SK-N-SH (cell line): Measurements from ENCODE around the gene BTRC. TPM values are rescaled to one million over a fixed set of nuclear protein-coding genes. Genes with fewer than 3 reads are reported as not detected.

Experiments
- CTCF ChIA-PET: fragments of 300-600, 350-600 bp; formaldehyde crosslinking; extraction: SDS; loops from one replicate; lab custom pipeline; 2021; lab: Yijun Ruan, JAX
- POLR2A ChIA-PET: fragments of 350-600 bp; sonication (Branson Sonifier 250); formaldehyde crosslinking; extraction: SDS; loops from one replicate; lab custom pipeline; 2020; ENCODE audit warnings: antibody characterized with exemption, inconsistent platforms; lab: Yijun Ruan, JAX
- DNase-seq: peaks from one replicate; pipeline ENCODE4 v3.0.0; 2012
- H2AFZ ChIP-seq: fragments of 200-600 bp; sonication (generic); 2 replicates; pipeline ENCODE4 v1.8.1; 2016; ENCODE audit warnings: antibody characterized with exemption, mild to moderate bottlenecking, low read depth
- H3F3A ChIP-seq: fragments of 200-600 bp; sonication (generic); replicated peaks from 2 replicates; pipeline ENCODE3; 2016; ENCODE audit warnings: antibody characterized with exemption, mild to moderate bottlenecking; ENCODE audit not compliant: insufficient read depth
- H3K27ac ChIP-seq, 2 experiments: fragments of 200-500 bp in 1 of 2; fragments of 200-600 bp in 1 of 2; sonication (Bioruptor generic) in 1 of 2; sonication (generic), shearing (Covaris generic) in 1 of 2; 2 replicates each; pipeline versions ENCODE4 v1.5.1 to v1.6.1; 2014 to 2016; ENCODE audit warnings: low read depth in 2 of 2, inconsistent platforms in 1 of 2, low read length in 1 of 2, mild to moderate bottlenecking in 1 of 2, mixed read lengths in 1 of 2
- H3K27me3 ChIP-seq: fragments of 200-600 bp; sonication (generic), shearing (Covaris generic); 2 replicates; pipeline ENCODE4 v1.6.1; 2016; ENCODE audit warnings: mixed run types; ENCODE audit not compliant: insufficient read depth
- H3K36me3 ChIP-seq, 2 experiments: fragments of 200-500 bp in 1 of 2; fragments of 200-600 bp in 1 of 2; sonication (Bioruptor generic) in 1 of 2; sonication (generic) in 1 of 2; replicated peaks in 1 of 2; 2 replicates each; pipeline versions ENCODE3 to v1.5.1; 2014 to 2016; ENCODE audit warnings: low read length in 1 of 2, mild to moderate bottlenecking in 1 of 2; ENCODE audit not compliant: insufficient read depth in 2 of 2, control insufficient read depth in 1 of 2
- H3K4me1 ChIP-seq, 2 experiments: fragments of 200-500 bp in 1 of 2; fragments of 200-600 bp in 1 of 2; sonication (Bioruptor generic) in 1 of 2; sonication (generic), shearing (Covaris generic) in 1 of 2; 2 replicates each; pipeline versions ENCODE4 v1.5.1 to v1.6.1; 2014 to 2016; ENCODE audit warnings: low read depth in 1 of 2, low read length in 1 of 2, mixed run types in 1 of 2; ENCODE audit not compliant: insufficient read depth in 2 of 2, control insufficient read depth in 1 of 2
- H3K4me2 ChIP-seq: fragments of 200-600 bp; sonication (generic), shearing (Covaris generic); 2 replicates; pipeline ENCODE4 v1.6.1; 2017; ENCODE audit warnings: mixed run types
- H3K4me3 ChIP-seq, 2 experiments: fragments of 200-500 bp in 1 of 2; fragments of 200-600 bp in 1 of 2; sonication (Bioruptor generic) in 1 of 2; sonication (generic), shearing (Covaris generic) in 1 of 2; 2 replicates each; pipeline versions ENCODE4 v1.5.1 to v1.8.1; 2014 to 2016; ENCODE audit warnings: low read depth in 2 of 2, inconsistent platforms in 1 of 2, low read length in 1 of 2, mild to moderate bottlenecking in 1 of 2, mixed read lengths in 1 of 2, moderate library complexity in 1 of 2
- H3K79me2 ChIP-seq: fragments of 200-600 bp; sonication (generic); 2 replicates; pipeline ENCODE4 v1.8.1; 2017; ENCODE audit warnings: mild to moderate bottlenecking; ENCODE audit not compliant: insufficient read depth
- H3K9ac ChIP-seq: fragments of 200-600 bp; sonication (generic); 2 replicates; pipeline ENCODE4 v1.6.1; 2017; ENCODE audit warnings: mixed run types
- H3K9me2 ChIP-seq: fragments of 200-600 bp; sonication (generic); 2 replicates; pipeline ENCODE4 v1.6.1; 2017; ENCODE audit warnings: mixed run types
- H3K9me3 ChIP-seq: fragments of 200-600 bp; sonication (generic); 2 replicates; pipeline ENCODE4 v1.6.1; 2017; ENCODE audit warnings: mixed run types, mild to moderate bottlenecking, moderate library complexity
- H4K20me1 ChIP-seq: fragments of 200-600 bp; sonication (generic); 2 replicates; pipeline ENCODE4 v1.6.1; 2017; ENCODE audit warnings: mild to moderate bottlenecking, mixed run types; ENCODE audit not compliant: insufficient read depth
- CTCF ChIP-seq: fragments of 200-600 bp; sonication (generic); IDR thresholded peaks from 2 replicates; pipeline ENCODE4 v1.6.1; 2017; ENCODE audit warnings: antibody characterized with exemption, mild to moderate bottlenecking, moderate library complexity
- EZH2phosphoT487 ChIP-seq: fragments of 200-600 bp; sonication (generic); IDR thresholded peaks from 2 replicates; pipeline ENCODE4 v1.6.1; 2017; ENCODE audit warnings: low read depth, mixed run types, mild to moderate bottlenecking, antibody characterized with exemption, moderate library complexity, borderline replicate concordance
- IRF3 ChIP-seq: fragments of 150-350 bp; IDR thresholded peaks from 2 replicates; pipeline ENCODE4 v1.6.1; 2016; ENCODE audit warnings: mild to moderate bottlenecking, low read depth, low read length
- JUND ChIP-seq: IDR thresholded peaks from 2 replicates; pipeline ENCODE4 v1.4.0; 2012
- MAX ChIP-seq: IDR thresholded peaks from 2 replicates; pipeline ENCODE4 v1.4.0; 2012; ENCODE audit warnings: low read depth
- MEF2A ChIP-seq: IDR thresholded peaks from 2 replicates; pipeline ENCODE4 v1.4.0; 2012; ENCODE audit warnings: low read depth, borderline replicate concordance
- RAD21 ChIP-seq: IDR thresholded peaks from 2 replicates; pipeline ENCODE4 v1.6.1; 2012; ENCODE audit warnings: mild to moderate bottlenecking, low read length
- USF2 ChIP-seq: fragments of 150-350 bp; IDR thresholded peaks from 2 replicates; pipeline ENCODE4 v1.6.1; 2017; ENCODE audit warnings: antibody characterized with exemption, low read length, low read depth, borderline replicate concordance
- YY1 ChIP-seq: IDR thresholded peaks from 2 replicates; pipeline ENCODE4 v1.4.0; 2012; ENCODE audit warnings: low read depth, mild to moderate bottlenecking
- WGBS: methylation state at CpG from one replicate; pipeline ENCODE4 v1.1.6; 2017; ENCODE audit warnings: low lambda C conversion rate; 5-methylcytosine and 5-hydroxymethylcytosine counted together
- polyA plus RNA-seq, 3 experiments: library from polyadenylated mRNA; depleted of rRNA; stranded (reverse); fragments of >200 nt; gene quantifications; 2 replicates each; pipeline ENCODE4 v1.2.3, GENCODE V29; 2012

BTRC gene
- polyA plus RNA-seq, 1 of the 3 experiments (the other 2 are of a cell fraction), result 6.5 TPM

GRCh38 chr10:101354328-101355071 is 535 bp downstream of the BTRC start:
- no peaks in the 10 kb centered on the region for H3K9me2 ChIP-seq
- H3K36me3 ChIP-seq, result peaks cover 0 to 5% of the 10 kb centered on the region in 2 experiments
- WGBS, result 2% methylated on average over 25 of the region's 29 CpGs
- DNase-seq, result peak; percentile 86
- H3K9ac ChIP-seq, result peak overlapping the region; percentile 89
- 0 out of 2 replicates have a peak, but pooled peaks cover 5% of the 10 kb centered on the region for H4K20me1 ChIP-seq
- TF ChIP-seq CTCF (peak; percentile 23), RAD21 (peak; percentile 23; the same call in 1 of the 2 replicates), EZH2phosphoT487 (no peak), YY1 (peak; percentile 70; the same call in 1 of the 2 replicates), MAX (peak; percentile 34; the same call in 1 of the 2 replicates), MEF2A (no peak), USF2 (no peak), IRF3 (no peak), JUND (no peak)
- peak overlapping the region; percentile 81 for H3K4me2 ChIP-seq
- no peaks in the 10 kb centered on the region; the same call in 1 of the 2 replicates for H3K27me3 ChIP-seq
- H3K79me2 ChIP-seq, result peaks cover 47% of the 10 kb centered on the region
- H2AFZ ChIP-seq, result peak overlapping the region; percentile 84
- peak overlapping the region; percentile 83 to 89 for H3K27ac ChIP-seq
- no peaks in the 10 kb centered on the region for H3K9me3 ChIP-seq
- H3K4me3 ChIP-seq, result peak overlapping the region; percentile 66 to 84
- ChIA-PET POLR2A (interaction anchor here (0.6 to 2.4 kb wide), 4 partner anchors 42 to 408 kb away, joined by 3 to 12 read pairs (median 4); no protein-coding TSS in a partner anchor), CTCF (interaction anchor here (0.7 to 4.2 kb wide), 16 partner anchors 18 to 216 kb away, joined by 3 to 20 read pairs (median 4); no protein-coding TSS in a partner anchor)
- no peaks in the 10 kb centered on the region for H3F3A ChIP-seq
- H3K4me1 ChIP-seq, result peaks cover 7 to 9% of the 10 kb centered on the region in 2 experiments; a peak in 3 of 4 replicates
